Spleen (tissue), 7 donors: Measurements from ENCODE around the gene HCRT.

Source experiments
- CTCF ChIP-seq, 11 experiments: fragments of 200-600 bp in 7 of 11; fragments of 450-650 bp in 4 of 11; sonication (generic) in 4 of 11; IDR thresholded peaks in 8 of 11; conservative IDR thresholded peaks in 3 of 11; 1 replicate in 7 of 11; 2 replicates in 4 of 11; pipeline versions ENCODE4 v1.4.0 to v1.8.0; 2016 to 2021; ENCODE audit warnings: antibody characterized with exemption in 11 of 11, inconsistent platforms in 4 of 11, mild to moderate bottlenecking in 1 of 11
- POLR2AphosphoS5 ChIP-seq, 3 donors: sonication (generic); formaldehyde crosslinking; IDR thresholded peaks; one replicate each; pipeline ENCODE4 v1.5.1; 2017; ENCODE audit warnings: antibody characterized with exemption in 3 of 3
- donor health status: DM: no; HTN: no; CAD: no; lungs with moderate emphysema.
- donor health status: DM: no; HTN: no; CAD: no.
- donor health status: DM: no; HTN: no; CAD: no.

GRCh38 chr17:42135151-42135550 is 50.1 kb downstream of the HCRT start:
- TF ChIP-seq POLR2AphosphoS5 (IDR thresholded peaks at IDR 0.05) (no peak), CTCF (IDR thresholded peaks at IDR 0.05 in 8 of 11, conservative IDR thresholded peaks at IDR 0.05 in 3 of 11) (no peak)
